HepG2 (cell line): Measurements from ENCODE around the gene TESK1. TPM values are rescaled to one million over a fixed set of nuclear protein-coding genes. Genes with fewer than 3 reads are reported as not detected.

ENCODE experiments used
- ATAC-seq: fragments of 200-7000 bp; cut with Tn5 transposase; 3 replicates; pipeline ENCODE4 v1.9.1; 2020; ENCODE audit warnings: mild to moderate bottlenecking, moderate library complexity
- BruUV-seq: library from RNA; stranded (reverse); fragments of 400-500 nt; replicated peaks from 2 replicates; lab custom pipeline; 2021; lab: Mats Ljungman, UMichigan
- CTCF ChIA-PET: fragments of 300-600 bp; formaldehyde crosslinking; extraction: SDS; loops from one replicate; lab custom pipeline; 2021; ENCODE audit warnings: low total read pairs, inconsistent platforms, low intra/inter-chr PET ratio; lab: Yijun Ruan, JAX
- POLR2A ChIA-PET: fragments of 350-600 bp; sonication (Branson Sonifier 250); formaldehyde crosslinking; loops from one replicate; lab custom pipeline; 2020; ENCODE audit warnings: antibody characterized with exemption, inconsistent platforms; lab: Yijun Ruan, JAX
- DNase-seq: peaks from one replicate; pipeline ENCODE4 v3.0.0-alpha.2; 2015; ENCODE audit warnings: low spot score
- FAIRE-seq: peaks from 3 replicates; lab custom pipeline; 2011; peaks lifted over from hg19 to GRCh38; lab: Jason Lieb, UNC
- H2AFZ ChIP-seq: one replicate; pipeline ENCODE4 v1.6.1; 2011; ENCODE audit warnings: low read length, inconsistent platforms
- H3K27ac ChIP-seq: fragments of 300-600 bp; 3 replicates; pipeline ENCODE4 v1.8.0; 2011; ENCODE audit warnings: mixed run types, mild to moderate bottlenecking, mixed read lengths, low read length, inconsistent platforms; ENCODE audit not compliant: insufficient read depth; ENCODE audit errors: extremely low read length
- H3K27me3 ChIP-seq, 2 experiments: fragments of 200-600 bp in 1 of 2; 2 replicates in 1 of 2; 3 replicates in 1 of 2; pipeline versions ENCODE4 v1.6.0 to v1.8.0; 2011; ENCODE audit warnings: low read length in 2 of 2, mild to moderate bottlenecking in 2 of 2, moderate library complexity in 2 of 2, inconsistent platforms in 1 of 2; ENCODE audit not compliant: insufficient read depth in 2 of 2, control insufficient read depth in 1 of 2
- H3K36me3 ChIP-seq, 2 experiments: fragments of 200-600 bp in 1 of 2; replicated peaks in 1 of 2; 2 replicates in 1 of 2; 3 replicates in 1 of 2; pipeline versions ENCODE4 v1.5.1 to v1.8.0; 2011; ENCODE audit warnings: low read length in 2 of 2, inconsistent platforms in 1 of 2; ENCODE audit not compliant: insufficient read depth in 2 of 2, control insufficient read depth in 1 of 2
- H3K4me1 ChIP-seq: 2 replicates; pipeline ENCODE4 v1.5.1; 2012; ENCODE audit warnings: low read length, inconsistent platforms; ENCODE audit not compliant: insufficient read depth
- H3K4me2 ChIP-seq: 2 replicates; pipeline ENCODE4 v1.6.0; 2011; ENCODE audit warnings: low read depth, low read length, inconsistent platforms
- H3K4me3 ChIP-seq, 3 experiments: fragments of 200-600 bp in 1 of 3; sonication (generic), shearing (Covaris generic) in 1 of 3; replicated peaks in 1 of 3; 2 replicates each; pipeline ENCODE4 v1.5.1; 2011 to 2016; ENCODE audit warnings: low read length in 3 of 3, inconsistent platforms in 2 of 3, low read depth in 2 of 3, mild to moderate bottlenecking in 2 of 3, control low read depth in 1 of 3, mixed read lengths in 1 of 3; ENCODE audit not compliant: insufficient read depth in 1 of 3
- H3K79me2 ChIP-seq: one replicate; pipeline ENCODE4 v1.6.1; 2011; ENCODE audit warnings: low read length, inconsistent platforms; ENCODE audit not compliant: insufficient read depth
- H3K9ac ChIP-seq: 2 replicates; pipeline ENCODE4 v1.6.0; 2011; ENCODE audit warnings: mild to moderate bottlenecking, low read depth, low read length, inconsistent platforms; ENCODE audit not compliant: insufficient read depth
- H3K9me3 ChIP-seq: 2 replicates; pipeline ENCODE4 v1.5.1; 2012; ENCODE audit warnings: mild to moderate bottlenecking, low read length
- H4K20me1 ChIP-seq: 2 replicates; pipeline ENCODE4 v1.6.0; 2011; ENCODE audit warnings: inconsistent platforms, mild to moderate bottlenecking, low read length, moderate library complexity; ENCODE audit not compliant: insufficient read depth
- CBX2 ChIP-seq, 2 experiments: fragments of 200-600 bp in 1 of 2; sonication (generic); formaldehyde crosslinking in 1 of 2; IDR thresholded peaks; 2 replicates each; pipeline versions ENCODE4 v1.7.0 to v1.8.1; 2018 to 2022; ENCODE audit warnings: low read depth in 2 of 2, low read length in 1 of 2, mild to moderate bottlenecking in 1 of 2, missing genetic modification reagents in 1 of 2
- DPF2 ChIP-seq: sonication (generic); formaldehyde crosslinking; IDR thresholded peaks from 2 replicates; pipeline ENCODE4 v1.4.0; 2020; ENCODE audit warnings: mild to moderate bottlenecking, low read depth, missing genetic modification reagents, borderline replicate concordance
- ELF3 ChIP-seq: IDR thresholded peaks from 2 replicates; pipeline ENCODE4 v1.6.1; 2016; ENCODE audit warnings: missing genetic modification reagents, missing compliant biosample characterization
- ETV5 ChIP-seq: IDR thresholded peaks from 2 replicates; pipeline ENCODE4 v1.6.1; 2018; ENCODE audit warnings: missing biosample characterization, missing genetic modification reagents, inconsistent platforms, borderline replicate concordance
- HMGA1 ChIP-seq: sonication (generic); formaldehyde crosslinking; conservative IDR thresholded peaks from 2 replicates; pipeline ENCODE4 v1.4.0; 2020; ENCODE audit warnings: missing genetic modification reagents
- HOXA7 ChIP-seq: sonication (generic); formaldehyde crosslinking; IDR thresholded peaks from 2 replicates; pipeline ENCODE4 v1.8.1; 2022; ENCODE audit warnings: mild to moderate bottlenecking, missing genetic modification reagents, moderate library complexity
- MEIS1 ChIP-seq: sonication (generic); formaldehyde crosslinking; IDR thresholded peaks from 2 replicates; pipeline ENCODE4 v1.9.0; 2021; ENCODE audit warnings: mild to moderate bottlenecking, missing genetic modification reagents, moderate library complexity, borderline replicate concordance
- MYNN ChIP-seq: sonication (generic); formaldehyde crosslinking; IDR thresholded peaks from 2 replicates; pipeline ENCODE4 v1.4.0; 2020; ENCODE audit warnings: mild to moderate bottlenecking, low read depth, missing genetic modification reagents
- NR1H2 ChIP-seq: sonication (generic); formaldehyde crosslinking; IDR thresholded peaks from 2 replicates; pipeline ENCODE4 v1.8.1; 2022; ENCODE audit warnings: low read depth, missing genetic modification reagents, borderline replicate concordance
- NR2F1 ChIP-seq, 2 experiments: fragments of 450-650 bp in 1 of 2; formaldehyde crosslinking in 1 of 2; IDR thresholded peaks; 2 replicates each; pipeline versions ENCODE4 v1.5.0 to v1.6.1; 2016 to 2020; ENCODE audit warnings: mild to moderate bottlenecking in 1 of 2, missing compliant biosample characterization in 1 of 2, missing genetic modification reagents in 1 of 2, moderate library complexity in 1 of 2
- NR2F2 ChIP-seq: IDR thresholded peaks from 2 replicates; pipeline ENCODE4 v1.6.1; 2012; ENCODE audit warnings: low read depth, inconsistent platforms, borderline replicate concordance
- PAF1 ChIP-seq: IDR thresholded peaks from 2 replicates; pipeline ENCODE4 v1.6.1; 2016; ENCODE audit warnings: missing genetic modification reagents, missing compliant biosample characterization
- RBM22 ChIP-seq: fragments of 200-400 bp; formaldehyde crosslinking; optimal IDR thresholded peaks from 2 replicates; pipeline ENCODE3; 2017; ENCODE audit warnings: mild to moderate bottlenecking, low read length, moderate library complexity
- REPIN1 ChIP-seq: sonication (generic); formaldehyde crosslinking; IDR thresholded peaks from 2 replicates; pipeline ENCODE4 v1.8.0; 2022; ENCODE audit warnings: missing genetic modification reagents, low read depth, mild to moderate bottlenecking, borderline replicate concordance
- SALL2 ChIP-seq: sonication (generic); formaldehyde crosslinking; IDR thresholded peaks from 2 replicates; pipeline ENCODE4 v1.8.1; 2023; ENCODE audit warnings: mild to moderate bottlenecking, missing genetic modification reagents, inconsistent platforms
- SSRP1 ChIP-seq: IDR thresholded peaks from 2 replicates; pipeline ENCODE4 v1.6.1; 2016; ENCODE audit warnings: control low read depth
- U2AF2 ChIP-seq: fragments of 200-400 bp; formaldehyde crosslinking; IDR thresholded peaks from 2 replicates; pipeline ENCODE4 v1.6.1; 2017; ENCODE audit warnings: low read depth, mild to moderate bottlenecking, low read length
- ZNF558 ChIP-seq: sonication (generic); formaldehyde crosslinking; IDR thresholded peaks from 2 replicates; pipeline ENCODE4 v1.9.0; 2022; ENCODE audit warnings: mild to moderate bottlenecking, missing genetic modification reagents, borderline replicate concordance
- ZNF563 ChIP-seq: sonication (generic); formaldehyde crosslinking; IDR thresholded peaks from 2 replicates; pipeline ENCODE4 v1.8.0; 2022; ENCODE audit warnings: mild to moderate bottlenecking, moderate library complexity, missing genetic modification reagents
- ZNF75D ChIP-seq: sonication (generic); formaldehyde crosslinking; IDR thresholded peaks from 2 replicates; pipeline ENCODE4 v1.8.1; 2023; ENCODE audit warnings: missing genetic modification reagents, mild to moderate bottlenecking, borderline replicate concordance
- ZNF850 ChIP-seq: sonication (generic); formaldehyde crosslinking; conservative IDR thresholded peaks from 2 replicates; pipeline ENCODE4 v1.9.0; 2021; ENCODE audit warnings: mild to moderate bottlenecking, missing genetic modification reagents
- WGBS: methylation state at CpG from one replicate; pipeline ENCODE4 v1.1.6; 2017; ENCODE audit warnings: low lambda C conversion rate; 5-methylcytosine and 5-hydroxymethylcytosine counted together
- in situ Hi-C: cut with HindIII; loops from 2 replicates; pipeline ENCODE4 v1.10.0; 2017; ENCODE audit warnings: low pct_unique_long_range_greater_than_20kb; ENCODE audit not compliant: extremely low pct_ligation_motif_present
- intact Hi-C: fragments of 100-400 bp; cut with micrococcal nuclease; formaldehyde crosslinking; loops from one replicate; pipeline ENCODE4 v1.10.0; 2022; ENCODE audit not compliant: unreplicated experiment
- polyA plus RNA-seq, 8 experiments: library from polyadenylated mRNA; depleted of rRNA in 3 of 8; stranded (reverse) in 7 of 8; unstranded in 1 of 8; fragments of >200 nt; fragmentation: Illumina TruSeq in 4 of 8; extraction: Trizol in 4 of 8; gene quantifications; 2 replicates each; pipeline versions ENCODE4 v1.2.1 to v1.2.3, GENCODE V29; 2011 to 2016; ENCODE audit warnings: low read depth in 4 of 8, missing spikeins in 1 of 8, mixed read lengths in 1 of 8; ENCODE audit not compliant: insufficient read depth in 1 of 8
- total RNA-seq, 5 experiments: library from RNA; depleted of rRNA; stranded (reverse); fragments of >200 nt; fragmentation: Illumina TruSeq; extraction: Trizol; gene quantifications; 2 replicates each; pipeline ENCODE4 v1.2.3, GENCODE V29; 2016; ENCODE audit warnings: low read depth in 1 of 5
- TF ChIP-seq, protein P1 (sequence below): sonication (generic); formaldehyde crosslinking; IDR thresholded peaks from 2 replicates; pipeline ENCODE4 v1.8.1; 2023; ENCODE audit warnings: mild to moderate bottlenecking, missing genetic modification reagents, borderline replicate concordance

TESK1 gene
- total and polyA plus RNA-seq, 2 of the 13 experiments (the other 11 are each of a cell fraction or from before 2014, with no cell fraction given) = 7.3 to 13.6 TPM

- 0 out of 2 replicates have a peak, but pooled peaks have one; percentile 82 for TF ChIP-seq MEIS1 (CRISPR knock-in tag)
Measured at GRCh38 chr9:35656831-35657545, 51.9 kb downstream of the TESK1 start (continued).

- H3K27me3 ChIP-seq = no peaks in the 10 kb centered on the region; a peak in 2 of 5 replicates
- ATAC-seq (peak; percentile 90), DNase-seq (peak; percentile 99), FAIRE-seq (peak; percentile 86)
- ChIA-PET CTCF (interaction anchor here (1.7 kb wide), 2 partner anchors 11 to 38 kb away, joined by 8 to 9 read pairs; no protein-coding TSS in a partner anchor), POLR2A (interaction anchor here (0.7 to 6.3 kb wide), 14 partner anchors 10 to 496 kb away, joined by 3 to 68 read pairs (median 5); partner anchors contain the start of genes CREB3, GBA2, HINT2 and RGP1)
- in situ Hi-C loops = loop anchor here (10.0 kb wide), 1 partner anchor 543 kb away; the partner anchor contains the start of gene ATOSB
- BruUV-seq = TSS peak; percentile 85
- WGBS = under 1% methylated on average over 13 of the region's 42 CpGs
- peaks cover 6% of the 10 kb centered on the region for H3K79me2 ChIP-seq
- H4K20me1 ChIP-seq = no peaks in the 10 kb centered on the region
- intact Hi-C loops = loop anchor here (1.0 kb wide), 4 partner anchors 11 to 92 kb away; partner anchors contain the start of genes CREB3, GBA2, RGP1 and TLN1
- peak within 1 kb of the TSS; percentile 59 for H2AFZ ChIP-seq
- peak within 1 kb of the TSS; percentile 100 for H3K27ac ChIP-seq
- H3K4me1 ChIP-seq = peaks cover 71% of the 10 kb centered on the region
- H3K4me3 ChIP-seq = peak within 1 kb of the TSS; percentile 66 to 89 (median 85)
- peak within 1 kb of the TSS; percentile 82 for H3K4me2 ChIP-seq
- peak within 1 kb of the TSS; percentile 98 for H3K9ac ChIP-seq
- no peaks in the 10 kb centered on the region for H3K9me3 ChIP-seq
- H3K36me3 ChIP-seq = peaks cover 5 to 6% of the 10 kb centered on the region in 2 experiments; a peak in 3 of 5 replicates
- TF ChIP-seq PAF1 (CRISPR knock-in tag) (no peak), NR2F2 (peak; percentile 65; the same call in 1 of the 2 replicates), HOXA7 (CRISPR knock-in tag) (peak; percentile 73; the same call in 1 of the 2 replicates), NR2F1 (CRISPR knock-in tag; IDR thresholded peaks at IDR 0.05) (peak in 1 of 2 experiments; percentile 16; a peak in 1 of 4 replicates), MYNN (CRISPR knock-in tag) (no peak), ZNF75D (no peak), HMGA1 (CRISPR knock-in tag) (no peak), SALL2 (peak; percentile 35; the same call in 1 of the 2 replicates), U2AF2 (no peak), SSRP1 (CRISPR knock-in tag) (peak; percentile 99), ELF3 (CRISPR knock-in tag) (peak; percentile 97), ZNF850 (CRISPR knock-in tag) (no peak), DPF2 (CRISPR knock-in tag) (peak; percentile 64; the same call in 1 of the 2 replicates), RBM22 (peak; percentile 66), ETV5 (CRISPR knock-in tag) (peak; percentile 88), REPIN1 (peak; percentile 99), ZNF563 (CRISPR knock-in tag) (peak; percentile 89), ZNF558 (CRISPR knock-in tag) (peak; percentile 95), CBX2 (IDR thresholded peaks at IDR 0.05; ENCODE audit: low read depth, low read length) (no peak), CBX2 (CRISPR knock-in tag; IDR thresholded peaks at IDR 0.05; ENCODE audit: low read depth) (peak; percentile 94), NR1H2 (CRISPR knock-in tag) (peak; percentile 94)
- TF ChIP-seq, protein P1, sequence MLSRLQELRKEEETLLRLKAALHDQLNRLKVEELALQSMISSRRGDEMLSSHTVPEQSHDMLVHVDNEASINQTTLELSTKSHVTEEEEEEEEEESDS (CRISPR knock-in tag) = peak; percentile 100
Measured at GRCh38 chr9:35657546-35658136, 52.6 kb downstream of the TESK1 start, which contains the start of gene RMRP. Gene RMRP, minus strand, starts transcription at chr9:35658019.
